MCF 10A (cell line): ENCODE results near the gene UMAD1. TPM values are rescaled to one million over a fixed set of nuclear protein-coding genes. Genes with fewer than 3 reads are reported as not detected.

Source experiments
- BruUV-seq: library from RNA; stranded (reverse); fragments of 400-500 nt; replicated peaks from 2 replicates; lab custom pipeline; 2021; lab: Mats Ljungman, UMichigan
- CTCF ChIA-PET: fragments of 300-600 bp; sonication (Branson Sonifier 250); formaldehyde crosslinking; extraction: SDS; loops from one replicate; lab custom pipeline; 2021; ENCODE audit warnings: antibody characterized with exemption, inconsistent platforms; lab: Yijun Ruan, JAX
- POLR2A ChIA-PET: fragments of 300-600, 350-650 bp; sonication (Branson Sonifier 250); formaldehyde crosslinking; extraction: SDS; loops from one replicate; lab custom pipeline; 2020; ENCODE audit warnings: antibody characterized with exemption, inconsistent platforms; lab: Yijun Ruan, JAX
- DNase-seq: peaks from one replicate; pipeline ENCODE4 v3.0.0-alpha.2; 2018; ENCODE audit not compliant: unreplicated experiment
- H3K27ac Mint-ChIP-seq: one replicate; pipeline ENCODE4 v1.8.0; 2022; ENCODE audit warnings: mild to moderate bottlenecking, low read depth, mixed read lengths; ENCODE audit not compliant: unreplicated experiment
- H3K27me3 Mint-ChIP-seq: one replicate; pipeline ENCODE4 v1.8.0; 2022; ENCODE audit warnings: mixed read lengths; ENCODE audit not compliant: insufficient read depth, unreplicated experiment
- H3K36me3 Mint-ChIP-seq: one replicate; pipeline ENCODE4 v1.8.0; 2022; ENCODE audit warnings: mild to moderate bottlenecking, moderate library complexity, mixed read lengths; ENCODE audit not compliant: insufficient read depth, unreplicated experiment
- H3K4me1 Mint-ChIP-seq: one replicate; pipeline ENCODE4 v1.8.0; 2022; ENCODE audit warnings: mixed read lengths; ENCODE audit not compliant: insufficient read depth, unreplicated experiment
- H3K4me3 Mint-ChIP-seq: one replicate; pipeline ENCODE4 v1.8.0; 2022; ENCODE audit warnings: mild to moderate bottlenecking, moderate library complexity, mixed read lengths; ENCODE audit not compliant: unreplicated experiment
- H3K9me3 Mint-ChIP-seq: one replicate; pipeline ENCODE4 v1.8.0; 2022; ENCODE audit warnings: mixed read lengths; ENCODE audit not compliant: unreplicated experiment
- CTCF ChIP-seq: fragments of 200-600 bp; IDR thresholded peaks from one replicate; pipeline ENCODE4 v1.8.0; 2022; ENCODE audit warnings: antibody characterized with exemption, mild to moderate bottlenecking; ENCODE audit not compliant: unreplicated experiment
- intact Hi-C: fragments of 100-400 bp; cut with micrococcal nuclease; formaldehyde crosslinking; loops from 2 replicates; pipeline ENCODE4 v1.14.1; 2022
- total RNA-seq: library from RNA; stranded (reverse); gene quantifications from 2 replicates; pipeline ENCODE4 v1.2.3, GENCODE V29; 2022

The UMAD1 gene
- total RNA-seq, 1 experiment from 2014 or later: 7.1 TPM

DNA sequence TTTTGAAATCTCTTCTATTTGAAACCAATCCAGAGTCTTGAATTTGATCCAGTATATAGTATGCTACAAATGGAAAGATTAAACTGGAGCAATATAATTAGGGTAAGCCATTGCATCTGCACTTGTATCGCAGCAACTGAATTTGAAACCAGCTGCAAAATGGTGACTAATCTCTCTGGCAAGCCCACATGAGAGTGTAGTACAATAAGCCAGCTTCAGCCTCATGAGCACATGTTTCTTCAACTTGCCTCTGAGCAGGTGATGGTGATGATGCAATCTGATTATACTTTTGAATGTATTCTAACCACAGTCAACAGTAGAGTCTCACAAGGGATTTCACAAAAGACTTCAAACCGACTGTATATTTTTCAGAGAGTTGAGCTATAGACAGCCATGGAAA is 78.7 kb downstream of the UMAD1 start:
- TF ChIP-seq CTCF: no peak
- Mint-ChIP-seq H3K4me3 (peak overlapping the region; percentile 55), H3K4me1 (peaks cover 18% of the 10 kb centered on the region), H3K27me3 (no peaks in the 10 kb centered on the region), H3K27ac (peak overlapping the region; percentile 90), H3K36me3 (peaks cover 11% of the 10 kb centered on the region), H3K9me3 (no peaks in the 10 kb centered on the region)
- BruUV-seq: no TSS peak
- intact Hi-C loops: loop anchor here (1.0 kb wide), 1 partner anchor 249 kb away; the partner anchor contains the start of gene GLCCI1
- ChIA-PET POLR2A (interaction anchor here (0.5 to 2.9 kb wide), 31 partner anchors 9 to 619 kb away, joined by 3 to 24 read pairs (median 5); partner anchors contain the start of genes GLCCI1 and UMAD1), CTCF (interaction anchor here (0.6 to 2.2 kb wide), 8 partner anchors 22 to 295 kb away, joined by 3 to 8 read pairs (median 4); no protein-coding TSS in a partner anchor)
- DNase-seq: peak; percentile 96

DNA sequence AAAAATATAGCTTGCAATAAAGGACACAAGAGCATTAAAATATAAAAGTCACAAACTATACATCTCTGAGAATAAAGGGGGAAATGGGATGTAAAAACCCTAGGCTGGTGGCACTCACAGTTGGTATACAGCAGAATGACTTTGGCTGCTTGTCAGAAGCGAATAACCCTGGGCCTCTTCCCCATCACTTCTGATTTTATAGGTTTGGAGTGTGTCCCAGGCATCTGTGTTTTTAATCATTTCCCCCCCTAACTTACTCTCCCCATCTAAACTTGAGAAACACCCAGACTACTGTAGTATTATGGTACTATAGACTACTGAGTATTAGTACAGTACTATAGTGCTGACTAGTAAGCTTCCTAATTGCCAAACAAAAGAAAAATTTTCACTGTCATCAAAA is 79.6 kb downstream of the UMAD1 start:
- peaks cover 18% of the 10 kb centered on the region for H3K4me1 Mint-ChIP-seq
- ChIA-PET CTCF (interaction anchor here (1.0 to 2.2 kb wide), 5 partner anchors 18 to 315 kb away, joined by 3 to 8 read pairs (median 4); no protein-coding TSS in a partner anchor), POLR2A (interaction anchor here (0.6 to 2.9 kb wide), 17 partner anchors 8 to 613 kb away, joined by 3 to 24 read pairs (median 4); partner anchors contain the start of genes GLCCI1 and UMAD1)
- H3K9me3 Mint-ChIP-seq: no peaks in the 10 kb centered on the region
- no TSS peak for BruUV-seq
- no peak overlapping the region for H3K4me3 Mint-ChIP-seq
- TF ChIP-seq CTCF: no peak
- no peaks in the 10 kb centered on the region for H3K27me3 Mint-ChIP-seq
- DNase-seq: no peak
- H3K27ac Mint-ChIP-seq: peak overlapping the region; percentile 90
- intact Hi-C loops: no loop called here
- H3K36me3 Mint-ChIP-seq: peaks cover 11% of the 10 kb centered on the region

DNA sequence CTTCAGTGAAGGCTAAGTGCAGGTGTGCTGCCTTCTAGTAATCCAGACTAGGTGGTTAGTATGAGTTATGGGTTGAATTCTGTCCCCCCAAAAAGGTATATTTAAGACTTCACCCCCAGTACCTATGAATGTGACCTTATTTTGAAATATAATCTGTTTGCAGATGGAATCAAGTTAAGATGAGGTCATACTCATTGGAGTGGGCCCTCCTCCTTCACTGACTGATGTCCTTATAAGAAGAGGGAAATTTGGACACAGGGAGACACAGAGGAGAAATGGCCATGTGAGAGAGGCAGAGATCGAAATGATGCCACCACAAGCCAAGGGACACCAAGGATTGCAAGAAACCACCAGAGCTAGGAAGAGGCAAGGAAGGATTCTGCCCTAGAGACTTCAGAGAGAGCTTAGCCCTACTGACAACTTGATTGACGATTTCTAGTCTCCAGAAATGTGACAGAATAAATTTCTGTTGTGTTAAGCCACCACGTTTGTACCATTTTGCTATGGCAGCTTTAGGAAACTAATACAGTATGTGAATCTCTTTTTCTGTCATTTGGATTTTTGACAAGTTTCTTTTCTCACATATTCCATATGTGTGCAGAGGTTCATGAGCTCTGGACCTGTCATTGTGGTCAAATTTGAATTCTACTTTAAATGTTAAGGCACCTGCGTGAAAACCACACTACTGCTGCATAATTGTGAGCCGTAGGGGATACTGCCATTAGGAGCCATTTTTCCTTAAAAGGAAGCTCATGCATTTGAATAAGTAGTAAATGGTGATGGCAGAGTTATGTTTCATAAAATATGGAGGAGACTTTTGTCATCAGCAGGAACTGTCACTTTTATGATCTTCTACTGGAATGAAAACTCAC is 80.4 kb downstream of the UMAD1 start:
- intact Hi-C loops: no loop called here
- no peak for DNase-seq
- H3K36me3 Mint-ChIP-seq: peaks cover 11% of the 10 kb centered on the region
- H3K27ac Mint-ChIP-seq: no peak overlapping the region
- H3K4me1 Mint-ChIP-seq: peaks cover 11% of the 10 kb centered on the region
- no peaks in the 10 kb centered on the region for H3K9me3 Mint-ChIP-seq
- no TSS peak for BruUV-seq
- ChIA-PET CTCF (interaction anchor here (1.0 to 3.5 kb wide), 3 partner anchors 17 to 315 kb away, joined by 3 to 15 read pairs (median 4); no protein-coding TSS in a partner anchor), POLR2A (interaction anchor here (0.9 to 2.9 kb wide), 4 partner anchors 13 to 28 kb away, joined by 4 to 21 read pairs (median 4); no protein-coding TSS in a partner anchor)
- no peak for TF ChIP-seq CTCF
- no peak overlapping the region for H3K4me3 Mint-ChIP-seq
- no peaks in the 10 kb centered on the region for H3K27me3 Mint-ChIP-seq

DNA sequence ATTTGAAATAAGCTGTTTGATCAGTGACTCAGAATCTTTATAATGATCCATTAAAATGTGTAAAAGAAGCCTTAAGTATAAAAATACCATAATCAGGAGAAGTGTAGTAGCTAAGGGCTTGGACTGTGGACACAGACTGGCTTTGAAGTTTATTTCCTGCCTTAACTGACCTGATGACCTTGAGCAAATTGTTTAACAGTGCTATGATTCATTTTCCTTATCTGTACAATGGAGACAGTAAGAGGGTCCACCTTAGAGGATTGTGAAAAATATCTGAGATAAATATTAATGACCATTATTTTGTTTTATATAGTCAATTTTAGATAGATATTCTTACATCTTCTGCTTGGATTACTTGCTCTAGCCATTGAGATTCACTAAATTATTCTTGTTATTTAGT is 91.2 kb downstream of the UMAD1 start:
- Mint-ChIP-seq H3K9me3 (no peaks in the 10 kb centered on the region), H3K27ac (no peak overlapping the region), H3K27me3 (no peaks in the 10 kb centered on the region), H3K4me1 (peaks cover 6% of the 10 kb centered on the region), H3K36me3 (peaks cover 6% of the 10 kb centered on the region), H3K4me3 (no peak overlapping the region)
- CTCF ChIA-PET: no interaction called here
- TF ChIP-seq CTCF: no peak
- POLR2A ChIA-PET: no interaction called here
- no TSS peak for BruUV-seq
- intact Hi-C loops: no loop called here
- DNase-seq: no peak
